ENCODE data around the gene NPY1R.

Gene NPY1R

DNA sequence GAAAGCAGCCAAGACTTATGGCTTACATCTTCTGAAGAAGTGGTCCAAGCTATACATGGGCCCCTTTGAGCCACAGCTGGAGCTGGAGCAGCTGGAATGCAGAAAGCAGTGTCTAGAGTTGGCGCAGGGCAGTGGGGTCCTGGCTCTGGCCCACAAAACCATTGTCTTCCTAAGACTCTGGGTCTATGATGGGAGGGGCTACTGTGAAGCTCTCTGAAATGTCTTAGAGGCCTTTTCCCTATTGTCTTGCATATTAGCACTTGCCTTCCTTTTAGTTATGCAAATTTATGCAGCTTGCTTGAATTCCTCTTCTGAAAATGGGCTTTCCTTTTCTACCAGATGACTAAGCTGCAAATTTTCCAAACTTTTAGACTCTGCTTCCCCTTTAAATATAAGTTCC is 15.3 kb downstream of the NPY1R start:
- H3K4me1 Mint-ChIP-seq (ENCODE audit: low read depth), result no peaks in the 10 kb centered on the region
- no peak overlapping the region for H3K4me3 Mint-ChIP-seq
- H3K27me3 Mint-ChIP-seq (ENCODE audit: low read depth), result no peaks in the 10 kb centered on the region
- no peak overlapping the region for H3K27ac Mint-ChIP-seq
- DNase-seq (ENCODE audit: low spot score), result no peak
- H3K36me3 Mint-ChIP-seq (ENCODE audit: low read depth), result no peaks in the 10 kb centered on the region
- peaks cover 7% of the 10 kb centered on the region for H3K9me3 Mint-ChIP-seq

DNA sequence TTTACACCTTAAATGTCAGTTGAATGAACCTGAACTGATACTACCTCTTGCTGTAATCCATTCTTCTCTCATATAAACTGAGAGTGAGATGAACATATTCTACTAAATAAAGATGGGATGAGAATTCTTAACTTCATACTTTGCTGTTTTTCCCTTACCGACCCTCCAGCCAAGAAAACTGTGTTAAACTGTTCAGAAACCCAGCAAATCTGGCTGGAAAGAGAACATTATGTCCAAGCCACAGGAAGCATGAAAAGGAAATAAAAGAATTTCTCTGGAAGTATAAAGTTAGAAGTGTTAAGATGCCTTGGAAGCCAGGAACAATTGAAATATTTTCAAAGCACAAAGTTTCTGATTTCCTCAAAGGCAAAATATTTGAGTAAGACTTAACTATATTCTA is 22.9 kb downstream of the NPY1R start:
- H3K36me3 Mint-ChIP-seq (ENCODE audit: low read depth), result no peaks in the 10 kb centered on the region
- no peaks in the 10 kb centered on the region for H3K9me3 Mint-ChIP-seq
- DNase-seq (ENCODE audit: low spot score), result no peak
- H3K4me3 Mint-ChIP-seq, result no peak overlapping the region
- H3K27ac Mint-ChIP-seq, result no peak overlapping the region
- no peaks in the 10 kb centered on the region for H3K4me1 Mint-ChIP-seq (ENCODE audit: low read depth)
- no peaks in the 10 kb centered on the region for H3K27me3 Mint-ChIP-seq (ENCODE audit: low read depth)

DNA sequence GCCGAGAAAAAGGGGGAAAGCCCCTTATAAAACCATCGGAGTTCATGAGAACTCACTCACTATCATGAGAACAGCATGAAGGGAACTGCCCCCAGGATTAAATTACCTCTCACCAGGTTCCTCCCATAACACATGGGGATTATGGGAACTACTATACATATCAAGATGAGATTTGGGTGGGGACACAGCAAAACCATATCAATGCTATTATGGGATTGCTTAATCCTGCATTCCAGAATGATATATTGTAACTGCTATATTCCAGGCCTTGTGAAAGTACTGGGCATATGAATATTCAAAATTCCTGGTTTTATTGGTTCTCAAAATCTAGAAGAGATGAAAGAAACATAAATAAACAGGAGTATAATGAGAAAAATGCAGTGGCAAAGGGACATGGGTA is 29.3 kb downstream of the NPY1R start:
- no peak for DNase-seq (ENCODE audit: low spot score)
- no peak overlapping the region for H3K27ac Mint-ChIP-seq
- H3K27me3 Mint-ChIP-seq (ENCODE audit: low read depth), result no peaks in the 10 kb centered on the region
- no peaks in the 10 kb centered on the region for H3K36me3 Mint-ChIP-seq (ENCODE audit: low read depth)
- H3K4me3 Mint-ChIP-seq, result no peak overlapping the region
- H3K9me3 Mint-ChIP-seq, result no peaks in the 10 kb centered on the region
- no peaks in the 10 kb centered on the region for H3K4me1 Mint-ChIP-seq (ENCODE audit: low read depth)

DNA sequence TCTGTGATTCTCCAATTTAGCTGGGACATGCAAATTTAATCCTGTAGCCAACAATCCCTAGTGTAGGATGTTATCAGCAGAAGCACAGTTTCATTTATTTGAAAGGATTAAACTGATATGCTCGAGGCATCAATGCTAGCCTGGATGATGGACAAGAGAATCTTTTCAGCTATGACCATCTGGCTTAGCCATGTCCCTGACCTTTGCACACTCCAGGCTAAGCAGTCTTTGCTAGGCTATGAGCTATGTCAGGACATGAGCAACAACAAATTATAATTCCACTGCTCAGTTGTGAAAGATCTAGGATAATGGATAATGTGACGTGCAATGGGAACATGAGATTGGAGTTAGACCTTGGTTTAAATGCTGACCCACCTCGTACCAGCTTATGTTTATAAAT is 32.0 kb downstream of the NPY1R start:
- Mint-ChIP-seq H3K36me3 (ENCODE audit: low read depth) (no peaks in the 10 kb centered on the region), H3K27me3 (ENCODE audit: low read depth) (no peaks in the 10 kb centered on the region), H3K27ac (no peak overlapping the region), H3K9me3 (no peaks in the 10 kb centered on the region), H3K4me1 (ENCODE audit: low read depth) (no peaks in the 10 kb centered on the region), H3K4me3 (no peak overlapping the region)
- DNase-seq (ENCODE audit: low spot score), result no peak

- Mint-ChIP-seq H3K4me1 (ENCODE audit: low read depth) (no peaks in the 10 kb centered on the region), H3K36me3 (ENCODE audit: low read depth) (no peaks in the 10 kb centered on the region), H3K27ac (no peak overlapping the region), H3K9me3 (no peaks in the 10 kb centered on the region), H3K27me3 (ENCODE audit: low read depth) (no peaks in the 10 kb centered on the region), H3K4me3 (no peak overlapping the region)
- no peak for DNase-seq (ENCODE audit: low spot score)
These were observed 37.3 kb downstream of the NPY1R start for GRCh38 chr4:163295138-163295537.

GRCh38 chr4:163284304-163284703 is 48.1 kb downstream of the NPY1R start:
- DNase-seq (ENCODE audit: low spot score), result no peak
- peaks cover 7% of the 10 kb centered on the region for H3K4me1 Mint-ChIP-seq (ENCODE audit: low read depth)

GRCh38 chr4:163280703-163281519 is 51.5 kb downstream of the NPY1R start:
- Mint-ChIP-seq H3K27me3 (ENCODE audit: low read depth) (no peaks in the 10 kb centered on the region), H3K9me3 (peaks cover 3% of the 10 kb centered on the region), H3K4me1 (ENCODE audit: low read depth) (peaks cover 7% of the 10 kb centered on the region)

More at GRCh38 chr4:163284304-163284703, 48.1 kb downstream of the NPY1R start:
- Mint-ChIP-seq H3K4me3 (no peak overlapping the region), H3K27ac (no peak overlapping the region), H3K27me3 (ENCODE audit: low read depth) (no peaks in the 10 kb centered on the region), H3K9me3 (peaks cover 3% of the 10 kb centered on the region), H3K36me3 (ENCODE audit: low read depth) (no peaks in the 10 kb centered on the region)

DNA sequence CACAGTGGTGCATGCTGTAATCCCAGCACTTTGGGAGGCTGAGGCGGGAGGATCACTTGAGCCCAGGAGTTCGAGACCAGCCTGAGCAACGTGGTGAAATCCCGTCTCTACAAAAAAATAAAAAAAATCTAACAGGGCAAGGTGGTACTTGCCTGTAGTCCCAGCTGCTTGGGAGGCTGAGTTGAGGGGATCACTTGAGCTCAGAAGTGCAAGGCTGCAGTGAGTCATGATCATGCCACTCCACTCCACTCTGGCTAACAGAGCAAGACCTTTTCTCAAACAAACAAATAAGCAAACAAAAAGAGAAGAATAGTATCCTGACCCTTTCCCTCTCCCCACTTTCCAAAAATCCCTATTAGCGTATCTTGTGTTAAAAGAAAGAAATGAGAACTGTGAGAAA is 52.7 kb downstream of the NPY1R start:
- no peaks in the 10 kb centered on the region for H3K36me3 Mint-ChIP-seq (ENCODE audit: low read depth)
- H3K27me3 Mint-ChIP-seq (ENCODE audit: low read depth), result no peaks in the 10 kb centered on the region
- peaks cover 3% of the 10 kb centered on the region for H3K9me3 Mint-ChIP-seq
- H3K4me1 Mint-ChIP-seq (ENCODE audit: low read depth), result peaks cover 2% of the 10 kb centered on the region
- no peak overlapping the region for H3K27ac Mint-ChIP-seq
- no peak overlapping the region for H3K4me3 Mint-ChIP-seq
- no peak for DNase-seq (ENCODE audit: low spot score)

More at GRCh38 chr4:163280703-163281519, 51.5 kb downstream of the NPY1R start:
- no peak for DNase-seq (ENCODE audit: low spot score)
- Mint-ChIP-seq H3K36me3 (ENCODE audit: low read depth) (no peaks in the 10 kb centered on the region), H3K27ac (no peak overlapping the region), H3K4me3 (no peak overlapping the region)

DNA sequence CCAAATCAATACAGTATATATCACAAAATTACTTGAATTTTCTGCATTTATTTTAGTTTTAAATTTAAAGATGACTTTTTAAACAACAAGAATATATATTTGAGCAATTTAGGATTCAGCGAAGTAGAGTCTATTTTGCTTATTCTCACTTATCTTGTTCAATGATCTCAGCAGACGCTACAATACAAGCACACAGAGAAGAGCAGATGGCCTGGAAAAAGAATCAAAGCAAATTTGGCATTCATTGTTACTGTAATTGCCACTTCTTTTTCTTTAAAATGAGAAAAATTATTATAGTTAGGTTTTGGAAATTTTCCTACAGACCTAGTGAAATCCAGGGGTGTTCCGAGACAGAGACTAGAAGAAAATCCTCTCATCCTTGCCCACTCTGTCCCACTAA is 57.5 kb downstream of the NPY1R start:
- Mint-ChIP-seq H3K27ac (no peak overlapping the region), H3K27me3 (ENCODE audit: low read depth) (no peaks in the 10 kb centered on the region), H3K36me3 (ENCODE audit: low read depth) (no peaks in the 10 kb centered on the region), H3K4me3 (no peak overlapping the region), H3K4me1 (ENCODE audit: low read depth) (no peaks in the 10 kb centered on the region), H3K9me3 (no peaks in the 10 kb centered on the region)
- no peak for DNase-seq (ENCODE audit: low spot score)
